Right lobe of liver (tissue), 4 donors: ENCODE results near the gene CCSAP.

ENCODE experiments used
- CTCF ChIP-seq, 4 donors: fragments of 200-600 bp in 3 of 4; fragments of 450-650 bp in 1 of 4; IDR thresholded peaks; one replicate each; pipeline versions ENCODE4 v1.5.1 to v1.8.0; 2016 to 2022; ENCODE audit warnings: antibody characterized with exemption in 4 of 4, mild to moderate bottlenecking in 2 of 4
- POLR2A ChIP-seq: fragments of 450-650 bp; IDR thresholded peaks from one replicate; pipeline ENCODE4 v1.6.1; 2017; ENCODE audit warnings: antibody characterized with exemption, mild to moderate bottlenecking
- donor health status: DM: no; HTN: no; CAD: no.
- donor health status: DM: no; HTN: no; CAD: no.
- donor health status: DM: no; HTN: yes; CAD: no.

GRCh38 chr1:229285440-229285839 lies 57.4 kb downstream of the CCSAP start:
- TF ChIP-seq CTCF (IDR thresholded peaks at IDR 0.05) (no peak), POLR2A (no peak)
